Ovary (tissue), 3 donors: Measurements from ENCODE around the gene CXCL3.

Experiments used
- CTCF ChIP-seq, 3 donors: fragments of 450-650 bp in 2 of 3; fragments of 200-600 bp in 1 of 3; IDR thresholded peaks; one replicate each; pipeline versions ENCODE4 v1.5.1 to v1.8.0; 2016 to 2022; ENCODE audit warnings: antibody characterized with exemption in 3 of 3, mild to moderate bottlenecking in 1 of 3
- EP300 ChIP-seq: sonication (generic); formaldehyde crosslinking; IDR thresholded peaks from one replicate; pipeline ENCODE4 v1.6.1; 2017; ENCODE audit warnings: antibody characterized with exemption
- POLR2A ChIP-seq: fragments of 450-650 bp; IDR thresholded peaks from one replicate; pipeline ENCODE4 v1.6.1; 2017; ENCODE audit warnings: antibody characterized with exemption, mild to moderate bottlenecking, moderate library complexity
- donor health status: DM: no; HTN: no; CAD: no.

- TF ChIP-seq CTCF (IDR thresholded peaks at IDR 0.05) = no peak
- TF ChIP-seq EP300 = no peak
- no peak for TF ChIP-seq POLR2A
Measured at GRCh38 chr4:74021601-74022000, 16.9 kb downstream of the CXCL3 start.
